ENCODE results near the gene LYPD1.

The LYPD1 gene

DNA sequence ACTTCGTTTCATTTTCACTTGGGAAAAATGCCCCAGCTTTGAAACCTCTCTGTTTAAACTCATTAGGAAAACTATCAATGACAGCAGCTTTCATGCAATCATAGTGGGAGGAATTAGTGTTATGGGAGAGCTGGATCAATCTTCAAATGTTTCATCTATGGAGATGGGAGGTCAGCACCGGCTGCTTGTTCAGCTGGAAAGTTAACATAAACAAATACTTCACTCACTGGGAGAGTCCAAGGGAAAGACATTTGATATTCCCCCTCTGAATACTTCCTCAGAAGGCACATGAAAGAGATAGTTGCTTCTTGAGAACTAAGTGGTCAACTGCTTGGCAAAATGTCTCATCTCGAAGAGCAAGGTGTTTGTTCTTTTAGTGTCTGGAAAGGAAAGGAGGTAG is 7.3 kb downstream of the LYPD1 start:
- no peak overlapping the region for H3K4me3 ChIP-seq (ENCODE audit: low read depth, low read length)
- no peak for DNase-seq (ENCODE audit: low read depth, low spot score)
- POLR2A ChIA-PET = no interaction called here
- TF ChIP-seq CTCF (IDR thresholded peaks at IDR 0.05; ENCODE audit: insufficient read depth, low read length, missing control alignments) = no peak
- CTCF ChIA-PET = interaction anchor here (1.4 to 2.3 kb wide), 3 partner anchors 10 to 1181 kb away, joined by 5 to 7 read pairs (median 5); no protein-coding TSS in a partner anchor

DNA sequence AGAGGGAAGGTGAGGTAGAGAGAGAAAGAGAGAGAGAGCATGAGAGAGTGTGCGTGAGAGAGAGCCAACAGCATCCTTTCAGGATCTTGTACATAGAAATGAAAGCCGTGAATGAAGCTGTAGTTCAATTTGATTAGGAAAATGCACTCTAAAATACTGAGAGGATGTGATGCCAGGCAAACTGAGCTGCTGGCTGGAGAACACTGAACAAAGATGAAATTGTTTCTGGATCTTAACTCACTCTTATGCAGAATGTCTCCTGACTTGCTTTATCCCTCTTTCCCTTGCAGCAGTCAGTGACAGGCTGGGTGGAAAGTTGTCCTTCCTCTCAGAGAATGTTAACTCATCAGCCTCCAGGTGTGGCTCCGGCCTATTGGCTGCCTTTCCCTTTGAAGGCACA is 10.7 kb downstream of the LYPD1 start:
- no peak for TF ChIP-seq CTCF (IDR thresholded peaks at IDR 0.05; ENCODE audit: insufficient read depth, low read length, missing control alignments)
- DNase-seq (ENCODE audit: low read depth, low spot score) = no peak
- no peak overlapping the region for H3K4me3 ChIP-seq (ENCODE audit: low read depth, low read length)
- ChIA-PET CTCF (interaction anchor here (0.6 to 2.4 kb wide), 4 partner anchors 8 to 512 kb away, joined by 3 to 12 read pairs (median 3); no protein-coding TSS in a partner anchor), POLR2A (no interaction called here)

DNA sequence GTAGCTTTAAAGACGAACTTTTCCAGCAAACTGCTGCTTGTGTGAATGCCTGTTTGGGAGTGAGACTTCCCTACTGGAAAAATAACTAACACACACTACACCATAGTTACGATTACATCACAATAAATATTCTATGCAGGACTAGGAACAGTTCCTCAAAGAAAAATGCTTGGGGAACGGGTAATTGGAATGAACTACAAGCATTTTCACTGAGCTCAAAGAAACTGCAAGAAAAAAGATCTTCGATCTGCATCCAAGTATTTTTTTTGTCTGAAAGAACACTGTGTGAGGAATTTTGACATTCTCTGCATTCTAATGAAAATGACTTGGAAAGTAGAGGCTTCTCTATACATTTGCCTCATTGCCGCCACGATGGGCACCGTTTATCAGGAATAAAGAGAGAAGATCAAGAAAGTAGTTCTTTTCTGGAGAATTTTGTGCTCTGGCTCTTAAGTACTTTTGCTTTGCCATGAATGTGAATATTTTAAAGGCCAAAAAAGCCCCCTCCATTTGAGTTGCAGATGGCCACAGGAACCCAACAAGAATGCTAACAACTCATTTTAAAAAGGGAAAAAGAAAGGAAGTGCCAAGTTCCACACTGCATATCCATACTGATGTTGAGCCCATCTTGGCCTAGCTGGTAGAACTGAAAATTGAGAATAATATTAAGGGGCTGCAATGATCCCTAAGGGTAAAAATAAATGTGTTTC is 13.6 kb downstream of the LYPD1 start:
- no peak for DNase-seq (ENCODE audit: low read depth, low spot score)
- POLR2A ChIA-PET = no interaction called here
- TF ChIP-seq CTCF (IDR thresholded peaks at IDR 0.05; ENCODE audit: insufficient read depth, low read length, missing control alignments) = no peak
- CTCF ChIA-PET = interaction anchor here (1.0 to 1.1 kb wide), 2 partner anchors 20 to 511 kb away, joined by 3 to 5 read pairs; no protein-coding TSS in a partner anchor
- H3K4me3 ChIP-seq (ENCODE audit: low read depth, low read length) = no peak overlapping the region

DNA sequence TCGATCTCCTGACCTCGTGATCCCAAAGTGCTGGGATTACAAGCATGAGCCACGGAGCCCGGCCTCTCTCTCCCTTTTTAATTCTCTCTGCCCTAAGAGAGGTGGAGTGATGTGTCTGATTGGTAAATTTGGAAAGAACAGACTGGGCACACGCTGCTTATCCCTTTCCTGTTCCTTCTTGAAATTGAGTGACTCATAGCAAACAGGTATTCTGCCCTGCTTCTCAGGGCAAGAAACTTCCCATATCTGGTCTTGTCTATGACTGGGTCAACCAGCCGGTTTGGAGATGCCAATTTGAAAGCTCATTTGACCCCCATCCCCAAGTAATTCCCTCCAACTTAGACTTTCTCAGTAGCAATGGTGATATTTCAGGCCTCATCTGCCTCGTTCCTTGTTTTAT is 15.0 kb downstream of the LYPD1 start:
- CTCF ChIA-PET = no interaction called here
- TF ChIP-seq CTCF (IDR thresholded peaks at IDR 0.05; ENCODE audit: insufficient read depth, low read length, missing control alignments) = no peak
- POLR2A ChIA-PET = no interaction called here
- no peak overlapping the region for H3K4me3 ChIP-seq (ENCODE audit: low read depth, low read length)
- no peak for DNase-seq (ENCODE audit: low read depth, low spot score)

GRCh38 chr2:132654335-132654734 is 15.7 kb downstream of the LYPD1 start:
- ChIA-PET POLR2A (no interaction called here), CTCF (no interaction called here)
- TF ChIP-seq CTCF (IDR thresholded peaks at IDR 0.05; ENCODE audit: insufficient read depth, low read length, missing control alignments) = no peak
- DNase-seq (ENCODE audit: low read depth, low spot score) = no peak
- H3K4me3 ChIP-seq (ENCODE audit: low read depth, low read length) = no peak overlapping the region

- ChIA-PET POLR2A (no interaction called here), CTCF (interaction anchor here (0.7 to 4.3 kb wide), 15 partner anchors 8 to 1192 kb away, joined by 3 to 19 read pairs (median 8); no protein-coding TSS in a partner anchor)
- H3K4me3 ChIP-seq (ENCODE audit: low read depth, low read length) = no peak overlapping the region
- no peak for DNase-seq (ENCODE audit: low read depth, low spot score)
- TF ChIP-seq CTCF (IDR thresholded peaks at IDR 0.05; ENCODE audit: insufficient read depth, low read length, missing control alignments) = no peak
Observed at GRCh38 chr2:132652474-132652873, 17.5 kb downstream of the LYPD1 start.

Measured in AG04449 (cell line).